K562 (cell line): Measurements from ENCODE around the gene BNIPL. TPM values are rescaled to one million over a fixed set of nuclear protein-coding genes. Genes with fewer than 3 reads are reported as not detected.
A peak's percentile ranks its signal among the peaks of the same experiment; 100 is the strongest.

Experiments used
- CC2D1A ChIP-seq: fragments of 450-650 bp; IDR thresholded peaks from 2 replicates; pipeline ENCODE4 v1.6.1; 2017; ENCODE audit warnings: mild to moderate bottlenecking
- DIDO1 ChIP-seq: fragments of 450-650 bp; IDR thresholded peaks from 2 replicates; pipeline ENCODE4 v1.6.1; 2016; ENCODE audit warnings: low read depth, missing biosample characterization, missing genetic modification characterization
- GATAD2A ChIP-seq: fragments of 450-650 bp; IDR thresholded peaks from 2 replicates; pipeline ENCODE4 v1.6.1; 2017
- HCFC1 ChIP-seq: IDR thresholded peaks from 2 replicates; pipeline ENCODE4 v1.6.1; 2012; ENCODE audit warnings: low read depth, low read length, improper control_type of control experiment
- HMG20A ChIP-seq: fragments of 450-650 bp; formaldehyde crosslinking; conservative IDR thresholded peaks from 2 replicates; pipeline ENCODE4 v1.4.0; 2020; ENCODE audit warnings: mild to moderate bottlenecking, mixed read lengths
- HNRNPH1 ChIP-seq: fragments of 200-400 bp; formaldehyde crosslinking; optimal IDR thresholded peaks from 2 replicates; pipeline ENCODE3; 2017; ENCODE audit warnings: low read depth, mild to moderate bottlenecking, low read length, moderate library complexity
- JUNB ChIP-seq: fragments of 450-650 bp; formaldehyde crosslinking; conservative IDR thresholded peaks from 2 replicates; pipeline ENCODE4 v1.4.0; 2020; ENCODE audit warnings: mild to moderate bottlenecking
- MAZ ChIP-seq, 2 experiments: fragments of 450-650 bp in 1 of 2; sonication (generic) in 1 of 2; formaldehyde crosslinking; IDR thresholded peaks in 1 of 2; conservative IDR thresholded peaks in 1 of 2; 2 replicates each; pipeline versions ENCODE4 v1.4.0 to v1.5.0; 2020; ENCODE audit warnings: mild to moderate bottlenecking in 1 of 2, missing genetic modification reagents in 1 of 2
- NFE2 ChIP-seq: IDR thresholded peaks from 2 replicates; pipeline ENCODE4 v1.6.1; 2014; ENCODE audit warnings: antibody characterized with exemption, low read depth
- NFIX ChIP-seq: fragments of 250-450 bp; sonication (Bioruptor Pico); IDR thresholded peaks from 2 replicates; pipeline ENCODE4 v1.4.0; 2020; ENCODE audit warnings: low read depth, mild to moderate bottlenecking, moderate library complexity
- POLR2G ChIP-seq: fragments of 200-400 bp; formaldehyde crosslinking; IDR thresholded peaks from 2 replicates; pipeline ENCODE4 v1.6.1; 2017; ENCODE audit warnings: low read depth, mild to moderate bottlenecking, antibody characterized with exemption, low read length, moderate library complexity
- RBFOX2 ChIP-seq: fragments of 200-400 bp; formaldehyde crosslinking; IDR thresholded peaks from 2 replicates; pipeline ENCODE4 v1.6.1; 2017; ENCODE audit warnings: low read depth, mild to moderate bottlenecking, low read length, moderate library complexity
- RBM17 ChIP-seq: fragments of 200-400 bp; formaldehyde crosslinking; IDR thresholded peaks from 2 replicates; pipeline ENCODE4 v1.6.1; 2017; ENCODE audit warnings: low read depth, mild to moderate bottlenecking, low read length, borderline replicate concordance
- RFX5 ChIP-seq: IDR thresholded peaks from 2 replicates; pipeline ENCODE4 v1.6.1; 2011; ENCODE audit warnings: low read depth, mild to moderate bottlenecking, improper control_type of control experiment, low read length
- SMARCA4 ChIP-seq: fragments of 450-650 bp; IDR thresholded peaks from 2 replicates; pipeline ENCODE4 v1.6.1; 2016
- SRSF7 ChIP-seq: fragments of 200-400 bp; formaldehyde crosslinking; optimal IDR thresholded peaks from 2 replicates; pipeline ENCODE3; 2017; ENCODE audit warnings: mild to moderate bottlenecking, low read depth, low read length
- TAF1 ChIP-seq: IDR thresholded peaks from 2 replicates; pipeline ENCODE4 v1.6.1; 2011; ENCODE audit warnings: mild to moderate bottlenecking, low read length, moderate library complexity; ENCODE audit not compliant: insufficient read depth, control insufficient read depth, severe bottlenecking; ENCODE audit errors: extremely low read depth
- TGIF2 ChIP-seq: sonication (generic); formaldehyde crosslinking; IDR thresholded peaks from 2 replicates; pipeline ENCODE4 v1.8.1; 2022; ENCODE audit warnings: mild to moderate bottlenecking, missing genetic modification reagents, moderate library complexity
- ZNF764 ChIP-seq: fragments of 250-450 bp; sonication (Bioruptor Pico); IDR thresholded peaks from 2 replicates; pipeline ENCODE4 v1.4.0; 2020; ENCODE audit warnings: low read depth, mild to moderate bottlenecking, moderate library complexity
- ZNF766 ChIP-seq: fragments of 200-800 bp; sonication (Bioruptor generic); conservative IDR thresholded peaks from 2 replicates; pipeline ENCODE4 v1.6.1; 2016; ENCODE audit warnings: missing genetic modification characterization, missing compliant biosample characterization
- ZNF77 ChIP-seq: fragments of 250-450 bp; sonication (Bioruptor Pico); IDR thresholded peaks from 2 replicates; pipeline ENCODE4 v1.5.0; 2020
- ZSCAN32 ChIP-seq: fragments of 450-650 bp; formaldehyde crosslinking; IDR thresholded peaks from 2 replicates; pipeline ENCODE4 v1.4.0; 2020; ENCODE audit warnings: mild to moderate bottlenecking, moderate library complexity
- polyA plus RNA-seq, 8 experiments: library from polyadenylated mRNA; depleted of rRNA in 4 of 8; stranded (reverse) in 5 of 8; unstranded in 3 of 8; fragments of >200 nt; fragmentation: Nextera tagmentation in 2 of 8; fragmentation: Illumina TruSeq in 1 of 8; extraction: Ambion mirVana in 2 of 8; extraction: Trizol in 1 of 8; gene quantifications; 2 replicates each; pipeline versions ENCODE4 v1.2.1 to v1.2.3, GENCODE V29; 2011 to 2014; ENCODE audit warnings: inconsistent platforms in 1 of 8, missing spikeins in 1 of 8
- total RNA-seq, 7 experiments: library from RNA; depleted of rRNA in 6 of 7; stranded (reverse); fragments of >200 nt in 6 of 7; fragmentation: Illumina TruSeq in 2 of 7; extraction: Trizol in 2 of 7; gene quantifications; 2 replicates each; pipeline versions ENCODE4 v1.2.1 to v1.2.3, GENCODE V29; 2011 to 2021; ENCODE audit warnings: low replicate concordance in 1 of 7
- TF ChIP-seq, protein P1 (sequence below): sonication (generic); formaldehyde crosslinking; IDR thresholded peaks from 2 replicates; pipeline ENCODE4 v1.8.1; 2022; ENCODE audit warnings: missing genetic modification reagents
- TF ChIP-seq, protein P2 (sequence below): sonication (generic); formaldehyde crosslinking; IDR thresholded peaks from 2 replicates; pipeline ENCODE4 v1.5.0; 2020; ENCODE audit warnings: missing genetic modification reagents
- TF ChIP-seq, protein P3 (sequence below): sonication (generic); formaldehyde crosslinking; IDR thresholded peaks from 2 replicates; pipeline ENCODE4 v1.8.1; 2023; ENCODE audit warnings: mild to moderate bottlenecking, missing genetic modification reagents
- TF ChIP-seq, protein P4 (sequence below): fragments of 450-650 bp; IDR thresholded peaks from 2 replicates; pipeline ENCODE4 v1.6.1; 2017; ENCODE audit warnings: mild to moderate bottlenecking, moderate library complexity

BNIPL gene
- total and polyA plus RNA-seq, 9 of the 15 experiments (the other 6 are each of a cell fraction or from before 2014, with no cell fraction given) = 0.08 to 1.4 (median 0.68) TPM

DNA sequence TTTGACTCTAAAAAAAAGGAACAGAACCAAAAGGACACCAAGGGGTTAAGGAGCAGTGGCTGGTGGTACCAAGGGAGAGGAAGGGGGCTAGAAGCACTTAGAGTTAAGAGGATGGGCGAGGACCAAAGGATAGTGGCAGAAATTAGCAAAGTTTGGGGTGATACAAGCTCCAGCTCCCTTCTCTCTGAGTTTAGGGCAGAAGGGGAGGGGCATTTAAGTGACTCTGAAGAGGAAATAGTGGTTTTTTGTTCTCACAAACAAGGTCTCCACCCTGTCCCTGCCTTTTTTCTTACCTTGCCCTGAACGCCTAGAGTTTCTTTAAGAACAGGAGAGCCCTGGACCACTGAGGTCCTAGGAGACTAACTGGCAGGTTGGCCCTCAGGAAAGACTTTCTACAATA is 19.8 kb downstream of the BNIPL start (continued):
- TF ChIP-seq DIDO1 (no peak), GATAD2A (peak; percentile 32; the same call in 1 of the 2 replicates), HNRNPH1 (no peak), POLR2G (peak; percentile 29; the same call in 1 of the 2 replicates), MAZ (CRISPR knock-in tag; conservative IDR thresholded peaks at IDR 0.05 in 1 of 2, IDR thresholded peaks at IDR 0.05 in 1 of 2) (peak in 1 of 2 experiments; percentile 53; a peak in 1 of 4 replicates), TAF1 (no peak), RBM17 (no peak), ZNF766 (CRISPR knock-in tag) (no peak), HCFC1 (no peak), RFX5 (no peak), RBFOX2 (peak; percentile 47), SMARCA4 (no peak), NFE2 (no peak), ZSCAN32 (no peak), HMG20A (CRISPR knock-in tag) (no peak), SRSF7 (no peak), NFIX (no peak), ZNF764 (CRISPR knock-in tag) (no peak), CC2D1A (no peak), JUNB (CRISPR knock-in tag) (no peak), TGIF2 (no peak), ZNF77 (CRISPR knock-in tag) (no peak)
- TF ChIP-seq, protein P1, sequence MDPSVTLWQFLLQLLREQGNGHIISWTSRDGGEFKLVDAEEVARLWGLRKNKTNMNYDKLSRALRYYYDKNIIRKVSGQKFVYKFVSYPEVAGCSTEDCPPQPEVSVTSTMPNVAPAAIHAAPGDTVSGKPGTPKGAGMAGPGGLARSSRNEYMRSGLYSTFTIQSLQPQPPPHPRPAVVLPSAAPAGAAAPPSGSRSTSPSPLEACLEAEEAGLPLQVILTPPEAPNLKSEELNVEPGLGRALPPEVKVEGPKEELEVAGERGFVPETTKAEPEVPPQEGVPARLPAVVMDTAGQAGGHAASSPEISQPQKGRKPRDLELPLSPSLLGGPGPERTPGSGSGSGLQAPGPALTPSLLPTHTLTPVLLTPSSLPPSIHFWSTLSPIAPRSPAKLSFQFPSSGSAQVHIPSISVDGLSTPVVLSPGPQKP (CRISPR knock-in tag) = no peak
- TF ChIP-seq, protein P2, sequence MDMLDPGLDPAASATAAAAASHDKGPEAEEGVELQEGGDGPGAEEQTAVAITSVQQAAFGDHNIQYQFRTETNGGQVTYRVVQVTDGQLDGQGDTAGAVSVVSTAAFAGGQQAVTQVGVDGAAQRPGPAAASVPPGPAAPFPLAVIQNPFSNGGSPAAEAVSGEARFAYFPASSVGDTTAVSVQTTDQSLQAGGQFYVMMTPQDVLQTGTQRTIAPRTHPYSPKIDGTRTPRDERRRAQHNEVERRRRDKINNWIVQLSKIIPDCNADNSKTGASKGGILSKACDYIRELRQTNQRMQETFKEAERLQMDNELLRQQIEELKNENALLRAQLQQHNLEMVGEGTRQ (CRISPR knock-in tag) = no peak
- TF ChIP-seq, protein P3, sequence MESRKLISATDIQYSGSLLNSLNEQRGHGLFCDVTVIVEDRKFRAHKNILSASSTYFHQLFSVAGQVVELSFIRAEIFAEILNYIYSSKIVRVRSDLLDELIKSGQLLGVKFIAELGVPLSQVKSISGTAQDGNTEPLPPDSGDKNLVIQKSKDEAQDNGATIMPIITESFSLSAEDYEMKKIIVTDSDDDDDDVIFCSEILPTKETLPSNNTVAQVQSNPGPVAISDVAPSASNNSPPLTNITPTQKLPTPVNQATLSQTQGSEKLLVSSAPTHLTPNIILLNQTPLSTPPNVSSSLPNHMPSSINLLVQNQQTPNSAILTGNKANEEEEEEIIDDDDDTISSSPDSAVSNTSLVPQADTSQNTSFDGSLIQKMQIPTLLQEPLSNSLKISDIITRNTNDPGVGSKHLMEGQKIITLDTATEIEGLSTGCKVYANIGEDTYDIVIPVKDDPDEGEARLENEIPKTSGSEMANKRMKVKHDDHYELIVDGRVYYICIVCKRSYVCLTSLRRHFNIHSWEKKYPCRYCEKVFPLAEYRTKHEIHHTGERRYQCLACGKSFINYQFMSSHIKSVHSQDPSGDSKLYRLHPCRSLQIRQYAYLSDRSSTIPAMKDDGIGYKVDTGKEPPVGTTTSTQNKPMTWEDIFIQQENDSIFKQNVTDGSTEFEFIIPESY (CRISPR knock-in tag) = no peak
- TF ChIP-seq, protein P4, sequence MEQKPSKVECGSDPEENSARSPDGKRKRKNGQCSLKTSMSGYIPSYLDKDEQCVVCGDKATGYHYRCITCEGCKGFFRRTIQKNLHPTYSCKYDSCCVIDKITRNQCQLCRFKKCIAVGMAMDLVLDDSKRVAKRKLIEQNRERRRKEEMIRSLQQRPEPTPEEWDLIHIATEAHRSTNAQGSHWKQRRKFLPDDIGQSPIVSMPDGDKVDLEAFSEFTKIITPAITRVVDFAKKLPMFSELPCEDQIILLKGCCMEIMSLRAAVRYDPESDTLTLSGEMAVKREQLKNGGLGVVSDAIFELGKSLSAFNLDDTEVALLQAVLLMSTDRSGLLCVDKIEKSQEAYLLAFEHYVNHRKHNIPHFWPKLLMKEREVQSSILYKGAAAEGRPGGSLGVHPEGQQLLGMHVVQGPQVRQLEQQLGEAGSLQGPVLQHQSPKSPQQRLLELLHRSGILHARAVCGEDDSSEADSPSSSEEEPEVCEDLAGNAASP = no peak
